WTC11 (cell line): Measurements from ENCODE around the gene CCNJL. TPM values are rescaled to one million over a fixed set of nuclear protein-coding genes. Genes with fewer than 3 reads are reported as not detected.
A peak's percentile ranks its signal among the peaks of the same experiment; 100 is the strongest.

ENCODE experiments used
- ATAC-seq: fragments of 200-7000 bp; cut with Tn5 transposase; 2 replicates; pipeline ENCODE4 v1.10.0; 2021; ENCODE audit warnings: mild to moderate bottlenecking, moderate library complexity
- CTCF ChIA-PET: fragments of 300-600 bp; sonication (Branson Sonifier 250); formaldehyde crosslinking; loops from one replicate; lab custom pipeline; 2021; ENCODE audit warnings: antibody characterized with exemption; lab: Charles Lee
- POLR2A ChIA-PET: fragments of 350-600 bp; sonication (Branson Sonifier 250); formaldehyde crosslinking; loops from one replicate; lab custom pipeline; 2021; ENCODE audit warnings: antibody characterized with exemption; lab: Charles Lee
- DNase-seq: peaks from one replicate; pipeline ENCODE4 v3.0.0; 2021; ENCODE audit warnings: low spot score
- H3K27ac Mint-ChIP-seq: 2 replicates; pipeline ENCODE4 v1.8.0; 2021; ENCODE audit warnings: mixed read lengths
- H3K27me3 Mint-ChIP-seq: 2 replicates; pipeline ENCODE4 v1.8.0; 2021; ENCODE audit warnings: low read depth, mild to moderate bottlenecking, moderate library complexity, mixed read lengths
- H3K36me3 Mint-ChIP-seq: 2 replicates; pipeline ENCODE4 v1.8.0; 2021; ENCODE audit warnings: mixed read lengths
- H3K4me1 Mint-ChIP-seq: 2 replicates; pipeline ENCODE4 v1.8.0; 2022; ENCODE audit warnings: mixed read lengths
- H3K4me3 Mint-ChIP-seq: 2 replicates; pipeline ENCODE4 v1.8.0; 2021; ENCODE audit warnings: mild to moderate bottlenecking, moderate library complexity, mixed read lengths
- H3K9me3 Mint-ChIP-seq: 2 replicates; pipeline ENCODE4 v1.8.0; 2021; ENCODE audit warnings: mixed read lengths
- CREM ChIP-seq: sonication (generic); formaldehyde crosslinking; IDR thresholded peaks from 2 replicates; pipeline ENCODE4 v1.8.1; 2022; ENCODE audit warnings: mild to moderate bottlenecking, missing genetic modification reagents, moderate library complexity
- FOXJ3 ChIP-seq: sonication (generic); formaldehyde crosslinking; IDR thresholded peaks from 2 replicates; pipeline ENCODE4 v1.9.0; 2021; ENCODE audit warnings: missing genetic modification reagents, mild to moderate bottlenecking, borderline replicate concordance
- FOXP1 ChIP-seq: sonication (generic); formaldehyde crosslinking; IDR thresholded peaks from 2 replicates; pipeline ENCODE4 v1.8.0; 2022; ENCODE audit warnings: missing genetic modification reagents, mild to moderate bottlenecking, moderate library complexity, borderline replicate concordance
- GRHL2 ChIP-seq: fragments of 250-450 bp; sonication (Bioruptor Pico); IDR thresholded peaks from 2 replicates; pipeline ENCODE4 v1.8.0; 2022; ENCODE audit warnings: mild to moderate bottlenecking, moderate library complexity; ENCODE audit not compliant: insufficient replicate concordance, severe bottlenecking
- JAZF1 ChIP-seq: fragments of 250-450 bp; sonication (Bioruptor Pico); IDR thresholded peaks from 2 replicates; pipeline ENCODE4 v1.9.0; 2021; ENCODE audit warnings: moderate library complexity, mild to moderate bottlenecking, inconsistent platforms
- JUN ChIP-seq: sonication (generic); formaldehyde crosslinking; IDR thresholded peaks from 2 replicates; pipeline ENCODE4 v1.8.0; 2023; ENCODE audit warnings: mild to moderate bottlenecking, missing genetic modification reagents
- KAT7 ChIP-seq: sonication (generic); formaldehyde crosslinking; IDR thresholded peaks from 2 replicates; pipeline ENCODE4 v1.8.1; 2023; ENCODE audit warnings: missing genetic modification reagents, mild to moderate bottlenecking, borderline replicate concordance
- MXD4 ChIP-seq: fragments of 250-450 bp; sonication (Bioruptor Pico); IDR thresholded peaks from 2 replicates; pipeline ENCODE4 v1.8.0; 2021; ENCODE audit warnings: mild to moderate bottlenecking, moderate library complexity, borderline replicate concordance
- NFE2L1 ChIP-seq: sonication (generic); formaldehyde crosslinking; IDR thresholded peaks from 2 replicates; pipeline ENCODE4 v1.8.1; 2023; ENCODE audit warnings: missing genetic modification reagents
- NFYB ChIP-seq: sonication (generic); formaldehyde crosslinking; conservative IDR thresholded peaks from 2 replicates; pipeline ENCODE4 v1.8.0; 2022; ENCODE audit warnings: low read depth, missing genetic modification reagents
- NR1H2 ChIP-seq: sonication (generic); formaldehyde crosslinking; IDR thresholded peaks from 2 replicates; pipeline ENCODE4 v1.9.0; 2021; ENCODE audit warnings: mild to moderate bottlenecking, moderate library complexity, missing genetic modification reagents
- NR3C1 ChIP-seq: sonication (generic); formaldehyde crosslinking; conservative IDR thresholded peaks from 2 replicates; pipeline ENCODE4 v1.8.1; 2023; ENCODE audit warnings: low read depth, mild to moderate bottlenecking, missing genetic modification reagents
- PRDM15 ChIP-seq: sonication (generic); formaldehyde crosslinking; IDR thresholded peaks from 2 replicates; pipeline ENCODE4 v1.8.0; 2022; ENCODE audit warnings: missing genetic modification reagents
- RELA ChIP-seq: sonication (generic); formaldehyde crosslinking; IDR thresholded peaks from 2 replicates; pipeline ENCODE4 v1.8.1; 2022; ENCODE audit warnings: missing genetic modification reagents, mild to moderate bottlenecking, borderline replicate concordance
- SP1 ChIP-seq: sonication (generic); formaldehyde crosslinking; conservative IDR thresholded peaks from 2 replicates; pipeline ENCODE4 v1.8.1; 2022; ENCODE audit warnings: missing genetic modification reagents
- TCF7 ChIP-seq: sonication (generic); formaldehyde crosslinking; IDR thresholded peaks from 2 replicates; pipeline ENCODE4 v1.8.0; 2022; ENCODE audit warnings: mild to moderate bottlenecking, low read depth, missing genetic modification reagents, moderate library complexity
- TP53 ChIP-seq: sonication (generic); formaldehyde crosslinking; IDR thresholded peaks from 2 replicates; pipeline ENCODE4 v1.8.1; 2023; ENCODE audit warnings: mild to moderate bottlenecking, missing genetic modification reagents
- USF2 ChIP-seq: sonication (generic); formaldehyde crosslinking; IDR thresholded peaks from 2 replicates; pipeline ENCODE4 v1.8.1; 2023; ENCODE audit warnings: mild to moderate bottlenecking, missing genetic modification reagents, moderate library complexity
- ZBTB43 ChIP-seq: sonication (generic); formaldehyde crosslinking; IDR thresholded peaks from 2 replicates; pipeline ENCODE4 v1.8.1; 2023; ENCODE audit warnings: mild to moderate bottlenecking, missing genetic modification reagents
- ZMAT4 ChIP-seq: fragments of 250-450 bp; sonication (Bioruptor Pico); IDR thresholded peaks from 2 replicates; pipeline ENCODE4 v1.9.0; 2021; ENCODE audit warnings: mild to moderate bottlenecking
- ZNF317 ChIP-seq: sonication (generic); formaldehyde crosslinking; IDR thresholded peaks from 2 replicates; pipeline ENCODE4 v1.8.1; 2023; ENCODE audit warnings: low read depth, mild to moderate bottlenecking, moderate library complexity, missing genetic modification reagents, borderline replicate concordance
- ZNF423 ChIP-seq: fragments of 250-450 bp; sonication (Bioruptor Pico); IDR thresholded peaks from 2 replicates; pipeline ENCODE4 v2.1.2; 2022; ENCODE audit warnings: mild to moderate bottlenecking, moderate library complexity
- total RNA-seq: library from RNA; stranded (reverse); gene quantifications from 3 replicates; pipeline ENCODE4 v1.2.3, GENCODE V29; 2021
- TF ChIP-seq, protein P1 (sequence below): sonication (generic); formaldehyde crosslinking; IDR thresholded peaks from 2 replicates; pipeline ENCODE4 v1.8.0; 2022; ENCODE audit warnings: mild to moderate bottlenecking, missing genetic modification reagents
- TF ChIP-seq, protein P2 (sequence below): sonication (generic); formaldehyde crosslinking; IDR thresholded peaks from 2 replicates; pipeline ENCODE4 v1.8.0; 2022; ENCODE audit warnings: mild to moderate bottlenecking, missing genetic modification reagents
- TF ChIP-seq, protein P3 (sequence below): sonication (generic); formaldehyde crosslinking; IDR thresholded peaks from 2 replicates; pipeline ENCODE4 v1.8.1; 2022; ENCODE audit warnings: mild to moderate bottlenecking, moderate library complexity, missing genetic modification reagents

Gene CCNJL
- total RNA-seq, 1 experiment from 2014 or later = 31.3 TPM

- no peak for TF ChIP-seq PRDM15 (CRISPR knock-in tag)
- TF ChIP-seq FOXP1 (CRISPR knock-in tag) = no peak
- no peak for TF ChIP-seq MXD4 (CRISPR knock-in tag)
- TF ChIP-seq GRHL2 (CRISPR knock-in tag) = no peak
- TF ChIP-seq ZMAT4 = no peak
- TF ChIP-seq, protein P1, sequence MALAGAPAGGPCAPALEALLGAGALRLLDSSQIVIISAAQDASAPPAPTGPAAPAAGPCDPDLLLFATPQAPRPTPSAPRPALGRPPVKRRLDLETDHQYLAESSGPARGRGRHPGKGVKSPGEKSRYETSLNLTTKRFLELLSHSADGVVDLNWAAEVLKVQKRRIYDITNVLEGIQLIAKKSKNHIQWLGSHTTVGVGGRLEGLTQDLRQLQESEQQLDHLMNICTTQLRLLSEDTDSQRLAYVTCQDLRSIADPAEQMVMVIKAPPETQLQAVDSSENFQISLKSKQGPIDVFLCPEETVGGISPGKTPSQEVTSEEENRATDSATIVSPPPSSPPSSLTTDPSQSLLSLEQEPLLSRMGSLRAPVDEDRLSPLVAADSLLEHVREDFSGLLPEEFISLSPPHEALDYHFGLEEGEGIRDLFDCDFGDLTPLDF (CRISPR knock-in tag) = no peak
- peak; percentile 66 for TF ChIP-seq USF2
- TF ChIP-seq NFE2L1 (CRISPR knock-in tag) = no peak
- no peak for TF ChIP-seq TCF7
Measured at GRCh38 chr5:160213537-160213936, 98.8 kb downstream of the CCNJL start (continued).

GRCh38 chr5:160211352-160211751, 101.0 kb downstream of the CCNJL start:
- Mint-ChIP-seq H3K27me3 (peaks cover 2% of the 10 kb centered on the region; the same call in 1 of the 2 replicates), H3K27ac (no peak overlapping the region), H3K9me3 (no peaks in the 10 kb centered on the region), H3K4me3 (no peak overlapping the region), H3K36me3 (no peaks in the 10 kb centered on the region), H3K4me1 (no peaks in the 10 kb centered on the region)
- ChIA-PET CTCF (interaction anchor here (1.0 to 1.4 kb wide), 2 partner anchors 12 to 31 kb away, joined by 4 to 6 read pairs; no protein-coding TSS in a partner anchor), POLR2A (interaction anchor here (1.9 kb wide), 1 partner anchor 11 kb away, joined by 7 read pairs; no protein-coding TSS in a partner anchor)
- DNase-seq = no peak
- no peak for ATAC-seq
- TF ChIP-seq CREM (CRISPR knock-in tag) = no peak
- TF ChIP-seq JAZF1 = no peak
- TF ChIP-seq KAT7 (CRISPR knock-in tag) = no peak
- no peak for TF ChIP-seq NR1H2 (CRISPR knock-in tag)
- TF ChIP-seq TP53 (CRISPR knock-in tag) = no peak
- TF ChIP-seq RELA = no peak
- TF ChIP-seq ZNF423 = no peak
- no peak for TF ChIP-seq NFYB
- TF ChIP-seq, protein P2, sequence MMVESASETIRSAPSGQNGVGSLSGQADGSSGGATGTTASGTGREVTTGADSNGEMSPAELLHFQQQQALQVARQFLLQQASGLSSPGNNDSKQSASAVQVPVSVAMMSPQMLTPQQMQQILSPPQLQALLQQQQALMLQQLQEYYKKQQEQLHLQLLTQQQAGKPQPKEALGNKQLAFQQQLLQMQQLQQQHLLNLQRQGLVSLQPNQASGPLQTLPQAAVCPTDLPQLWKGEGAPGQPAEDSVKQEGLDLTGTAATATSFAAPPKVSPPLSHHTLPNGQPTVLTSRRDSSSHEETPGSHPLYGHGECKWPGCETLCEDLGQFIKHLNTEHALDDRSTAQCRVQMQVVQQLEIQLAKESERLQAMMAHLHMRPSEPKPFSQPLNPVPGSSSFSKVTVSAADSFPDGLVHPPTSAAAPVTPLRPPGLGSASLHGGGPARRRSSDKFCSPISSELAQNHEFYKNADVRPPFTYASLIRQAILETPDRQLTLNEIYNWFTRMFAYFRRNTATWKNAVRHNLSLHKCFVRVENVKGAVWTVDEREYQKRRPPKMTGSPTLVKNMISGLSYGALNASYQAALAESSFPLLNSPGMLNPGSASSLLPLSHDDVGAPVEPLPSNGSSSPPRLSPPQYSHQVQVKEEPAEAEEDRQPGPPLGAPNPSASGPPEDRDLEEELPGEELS (CRISPR knock-in tag) = no peak
- no peak for TF ChIP-seq FOXJ3 (CRISPR knock-in tag)
- TF ChIP-seq SP1 (CRISPR knock-in tag) = no peak
- TF ChIP-seq, protein P1 (CRISPR knock-in tag) = no peak
- no peak for TF ChIP-seq JUN (CRISPR knock-in tag)
- TF ChIP-seq, protein P3, sequence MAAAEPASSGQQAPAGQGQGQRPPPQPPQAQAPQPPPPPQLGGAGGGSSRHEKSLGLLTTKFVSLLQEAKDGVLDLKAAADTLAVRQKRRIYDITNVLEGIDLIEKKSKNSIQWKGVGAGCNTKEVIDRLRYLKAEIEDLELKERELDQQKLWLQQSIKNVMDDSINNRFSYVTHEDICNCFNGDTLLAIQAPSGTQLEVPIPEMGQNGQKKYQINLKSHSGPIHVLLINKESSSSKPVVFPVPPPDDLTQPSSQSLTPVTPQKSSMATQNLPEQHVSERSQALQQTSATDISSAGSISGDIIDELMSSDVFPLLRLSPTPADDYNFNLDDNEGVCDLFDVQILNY (CRISPR knock-in tag) = no peak
- TF ChIP-seq ZNF317 (CRISPR knock-in tag) = no peak
- TF ChIP-seq ZBTB43 (CRISPR knock-in tag) = no peak
- TF ChIP-seq NR3C1 (CRISPR knock-in tag) = no peak
